Neural cell (in vitro differentiated cells): ENCODE results near the gene DYNLL1. TPM values are rescaled to one million over a fixed set of nuclear protein-coding genes. Genes with fewer than 3 reads are reported as not detected.

Experiments used
- H2AFZ ChIP-seq: fragments of 200-600, 300-800 bp; sonication (generic), shearing (Covaris generic); 2 replicates; pipeline ENCODE4 v1.6.0; 2014; ENCODE audit warnings: low read depth, mild to moderate bottlenecking, antibody characterized with exemption, low read length, moderate library complexity
- H3F3A ChIP-seq: fragments of 200-600 bp; shearing (Covaris generic); 2 replicates; pipeline ENCODE4 v1.6.1; 2016; ENCODE audit warnings: mild to moderate bottlenecking, moderate library complexity, mixed read lengths, antibody characterized with exemption, low read length; ENCODE audit not compliant: insufficient read depth, poor library complexity, severe bottlenecking
- H3K27ac ChIP-seq: fragments of 200-600, 300-800 bp; sonication (generic), shearing (Covaris generic); 2 replicates; pipeline ENCODE4 v1.5.1; 2014; ENCODE audit warnings: mild to moderate bottlenecking, low read length, moderate library complexity
- H3K27me3 ChIP-seq: fragments of 300-800, 200-600 bp; sonication (generic), shearing (Covaris generic); 2 replicates; pipeline ENCODE4 v1.6.0; 2014; ENCODE audit warnings: mild to moderate bottlenecking, low read depth, low read length, moderate library complexity; ENCODE audit not compliant: insufficient read depth
- H3K36me3 ChIP-seq: fragments of 300-800, 200-600 bp; sonication (generic), shearing (Covaris generic); 2 replicates; pipeline ENCODE4 v1.5.1; 2014; ENCODE audit warnings: mild to moderate bottlenecking, antibody characterized with exemption, low read length, moderate library complexity; ENCODE audit not compliant: insufficient read depth
- H3K4me2 ChIP-seq: fragments of 300-800, 200-600 bp; sonication (generic), shearing (Covaris generic); 2 replicates; pipeline ENCODE4 v1.6.0; 2014; ENCODE audit warnings: mild to moderate bottlenecking, low read length
- H3K4me3 ChIP-seq: fragments of 300-800, 200-600 bp; sonication (generic), shearing (Covaris generic); 2 replicates; pipeline ENCODE4 v1.5.1; 2014; ENCODE audit warnings: mild to moderate bottlenecking, low read length, moderate library complexity
- H3K79me2 ChIP-seq: fragments of 200-600 bp; shearing (Covaris generic); replicated peaks from 2 replicates; pipeline ENCODE4 v1.6.0; 2014; ENCODE audit warnings: mild to moderate bottlenecking, low read length, moderate library complexity; ENCODE audit not compliant: insufficient read depth
- H3K9ac ChIP-seq: fragments of 300-800, 200-600 bp; sonication (generic), shearing (Covaris generic); 2 replicates; pipeline ENCODE4 v1.6.1; 2016; ENCODE audit warnings: mild to moderate bottlenecking, low read length, mixed read lengths
- H3K9me2 ChIP-seq: fragments of 200-600 bp; shearing (Covaris generic); 2 replicates; pipeline ENCODE4 v1.6.1; 2016; ENCODE audit warnings: mild to moderate bottlenecking, low read length, mixed read lengths; ENCODE audit not compliant: insufficient read depth
- H3K9me3 ChIP-seq: fragments of 200-600, 300-800 bp; sonication (generic), shearing (Covaris generic); 2 replicates; pipeline ENCODE4 v1.6.1; 2016; ENCODE audit warnings: mild to moderate bottlenecking, mixed run types, low read length, moderate library complexity, mixed read lengths
- H4K20me1 ChIP-seq: fragments of 200-600 bp; shearing (Covaris generic); 2 replicates; pipeline ENCODE4 v1.6.1; 2016; ENCODE audit warnings: mild to moderate bottlenecking, mixed run types; ENCODE audit not compliant: insufficient read depth
- CTCF ChIP-seq: fragments of 450-650 bp; IDR thresholded peaks from 2 replicates; pipeline ENCODE4 v1.5.1; 2014; ENCODE audit warnings: antibody characterized with exemption, mild to moderate bottlenecking, moderate library complexity; ENCODE audit not compliant: poor library complexity, severe bottlenecking
- EP300 ChIP-seq: fragments of 450-650 bp; conservative IDR thresholded peaks from 2 replicates; pipeline ENCODE4 v1.6.1; 2014; ENCODE audit warnings: antibody characterized with exemption, mild to moderate bottlenecking, moderate library complexity; ENCODE audit not compliant: poor library complexity, severe bottlenecking
- EZH2 ChIP-seq: fragments of 200-600, 300-800 bp; shearing (Covaris generic), sonication (generic); IDR thresholded peaks from 2 replicates; pipeline ENCODE4 v1.6.1; 2014; ENCODE audit warnings: antibody characterized with exemption, low read length, borderline replicate concordance, mild to moderate bottlenecking; ENCODE audit not compliant: insufficient read depth, poor library complexity, severe bottlenecking
- MXI1 ChIP-seq: fragments of 450-650 bp; conservative IDR thresholded peaks from 2 replicates; pipeline ENCODE4 v1.6.1; 2014; ENCODE audit warnings: antibody characterized with exemption, mild to moderate bottlenecking; ENCODE audit not compliant: poor library complexity, severe bottlenecking
- POLR2AphosphoS5 ChIP-seq: IDR thresholded peaks from 2 replicates; pipeline ENCODE4 v1.6.1; 2012
- RAD21 ChIP-seq: fragments of 450-650 bp; conservative IDR thresholded peaks from 2 replicates; pipeline ENCODE4 v1.6.1; 2014; ENCODE audit warnings: antibody characterized with exemption, mild to moderate bottlenecking, moderate library complexity
- REST ChIP-seq: IDR thresholded peaks from 2 replicates; pipeline ENCODE4 v1.6.1; 2012; ENCODE audit warnings: borderline replicate concordance
- SMC3 ChIP-seq: fragments of 450-650 bp; conservative IDR thresholded peaks from 2 replicates; pipeline ENCODE4 v1.6.1; 2014; ENCODE audit warnings: antibody characterized with exemption, mild to moderate bottlenecking, moderate library complexity; ENCODE audit not compliant: poor library complexity
- TAF1 ChIP-seq: IDR thresholded peaks from 2 replicates; pipeline ENCODE4 v1.6.1; 2012; ENCODE audit warnings: low read depth
- polyA plus RNA-seq: library from polyadenylated mRNA; depleted of rRNA; stranded (reverse); fragments of >200 nt; gene quantifications from 2 replicates; pipeline ENCODE4 v1.2.3, GENCODE V29; 2014

Gene DYNLL1
- polyA plus RNA-seq, 1 donor from 2014 or later = 466 TPM

GRCh38 chr12:120480211-120480610, 15.7 kb upstream of the DYNLL1 start:
- Histone ChIP-seq H3F3A (no peaks in the 10 kb centered on the region), H2AFZ (no peak overlapping the region), H4K20me1 (no peaks in the 10 kb centered on the region), H3K4me2 (no peak overlapping the region), H3K36me3 (no peaks in the 10 kb centered on the region), H3K9me2 (no peaks in the 10 kb centered on the region), H3K79me2 (no peaks in the 10 kb centered on the region), H3K9ac (no peak overlapping the region), H3K9me3 (no peaks in the 10 kb centered on the region), H3K27me3 (no peaks in the 10 kb centered on the region), H3K27ac (no peak overlapping the region), H3K4me3 (no peak overlapping the region)
- TF ChIP-seq TAF1 (no peak), SMC3 (no peak), POLR2AphosphoS5 (no peak), RAD21 (no peak), EP300 (no peak), EZH2 (no peak), CTCF (no peak), REST (no peak), MXI1 (no peak)

- Histone ChIP-seq H3K9ac (no peak overlapping the region), H3K4me2 (no peak overlapping the region), H3K36me3 (no peaks in the 10 kb centered on the region), H3K27ac (no peak overlapping the region), H3K27me3 (no peaks in the 10 kb centered on the region), H3K9me2 (no peaks in the 10 kb centered on the region), H3F3A (no peaks in the 10 kb centered on the region), H3K79me2 (no peaks in the 10 kb centered on the region), H2AFZ (no peak overlapping the region), H3K4me3 (no peak overlapping the region), H4K20me1 (no peaks in the 10 kb centered on the region), H3K9me3 (no peaks in the 10 kb centered on the region)
- TF ChIP-seq TAF1 = no peak
- no peak for TF ChIP-seq EP300
- TF ChIP-seq POLR2AphosphoS5 = no peak
- no peak for TF ChIP-seq EZH2
These were observed 14.7 kb upstream of the DYNLL1 start for GRCh38 chr12:120481022-120481767.
